Stimulated activated CD8-positive, alpha-beta memory T cell treated with anti-CD3 and anti-CD28 coated beads, Interleukin-7, amount 100 ng/mL, for 4 hours (primary cell): ENCODE results near the gene GNG2.

Experiments used
- DNase-seq, 2 donors: peaks; one replicate each; pipeline ENCODE4 v3.0.0-alpha.2; 2020; ENCODE audit warnings: low read depth in 2 of 2

GNG2 gene

GRCh38 chr14:51993285-51993920 is 133.0 kb downstream of the GNG2 start:
- no peak for DNase-seq

- DNase-seq, result no peak
Measured at GRCh38 chr14:51996148-51996746, 135.8 kb downstream of the GNG2 start.

- no peak for DNase-seq
Measured at GRCh38 chr14:51998348-51998747, 137.9 kb downstream of the GNG2 start.

GRCh38 chr14:51999084-51999483 is 138.7 kb downstream of the GNG2 start:
- no peak for DNase-seq

GRCh38 chr14:52000019-52000582 is 139.7 kb downstream of the GNG2 start:
- no peak for DNase-seq

- no peak for DNase-seq
Measured at GRCh38 chr14:52000696-52001095, 140.3 kb downstream of the GNG2 start.

GRCh38 chr14:52002542-52002941 is 142.1 kb downstream of the GNG2 start:
- DNase-seq, result no peak

- no peak for DNase-seq
Measured at GRCh38 chr14:52003324-52003723, 142.9 kb downstream of the GNG2 start.

- DNase-seq, result no peak
Measured at GRCh38 chr14:52005625-52006024, 145.2 kb downstream of the GNG2 start.

- no peak for DNase-seq
Measured at GRCh38 chr14:52006361-52006760, 145.9 kb downstream of the GNG2 start.

- DNase-seq, result no peak
Measured at GRCh38 chr14:52007211-52007610, 146.8 kb downstream of the GNG2 start.

- DNase-seq, result no peak
Measured at GRCh38 chr14:52007637-52008036, 147.2 kb downstream of the GNG2 start.

- no peak for DNase-seq
Measured at GRCh38 chr14:52008136-52008535, 147.7 kb downstream of the GNG2 start.

- DNase-seq, result no peak
Measured at GRCh38 chr14:52010173-52010693, 149.8 kb downstream of the GNG2 start.

- DNase-seq, result no peak
Measured at GRCh38 chr14:52011523-52011922, 151.1 kb downstream of the GNG2 start.

GRCh38 chr14:52012635-52013034 is 152.2 kb downstream of the GNG2 start:
- DNase-seq, result no peak

GRCh38 chr14:52013984-52014600 is 153.7 kb downstream of the GNG2 start:
- no peak for DNase-seq

- DNase-seq, result no peak
Measured at GRCh38 chr14:52014601-52015267, 154.3 kb downstream of the GNG2 start.

GRCh38 chr14:52015411-52016030 is 155.1 kb downstream of the GNG2 start:
- no peak for DNase-seq

- no peak for DNase-seq
Measured at GRCh38 chr14:52018252-52018651, 157.8 kb downstream of the GNG2 start.

- no peak for DNase-seq
Measured at GRCh38 chr14:52018970-52019369, 158.6 kb downstream of the GNG2 start.
